ENCODE measurements around the gene UBE2B.

GRCh38 chr5:134371834-134372340 lies 518 bp downstream of the UBE2B start:
- no peak for TF ChIP-seq E2F4 (CRISPR knock-in tag; IDR thresholded peaks at IDR 0.05; ENCODE audit: borderline replicate concordance, low read depth)
- no peak for TF ChIP-seq ATF2 (CRISPR knock-in tag; IDR thresholded peaks at IDR 0.05; ENCODE audit: borderline replicate concordance, low read depth)
- TF ChIP-seq PREB (CRISPR knock-in tag; IDR thresholded peaks at IDR 0.05; ENCODE audit: borderline replicate concordance): no peak
- no peak for TF ChIP-seq JAZF1 (CRISPR knock-in tag; IDR thresholded peaks at IDR 0.05)
- no peak for TF ChIP-seq CTCF (IDR thresholded peaks at IDR 0.05)
- TF ChIP-seq MAX (CRISPR knock-in tag; IDR thresholded peaks at IDR 0.05): no peak; the same call in 1 of the 2 replicates
- TF ChIP-seq USF2 (CRISPR knock-in tag; IDR thresholded peaks at IDR 0.05): no peak
- TF ChIP-seq ETV6 (CRISPR knock-in tag; IDR thresholded peaks at IDR 0.05): no peak
- TF ChIP-seq IRF2 (CRISPR knock-in tag; IDR thresholded peaks at IDR 0.05; ENCODE audit: borderline replicate concordance, low read depth): no peak
- no peak for TF ChIP-seq JUN (CRISPR knock-in tag; IDR thresholded peaks at IDR 0.05)
- no peak for TF ChIP-seq NFYB (CRISPR knock-in tag; conservative IDR thresholded peaks at IDR 0.05; ENCODE audit: low read depth)
- no peak for TF ChIP-seq CREB1 (CRISPR knock-in tag; IDR thresholded peaks at IDR 0.05)
- no peak for TF ChIP-seq ZNF232 (CRISPR knock-in tag; IDR thresholded peaks at IDR 0.05)
